HL-60/S4 treated with retinoic acid at 250 ng/mL for 4 days and 3 days (cell line): Measurements from ENCODE around the gene GPRASP3.
"Not testable (repeated sequence)": the region's sequence is repeated elsewhere in the genome, so short reads cannot be mapped to it uniquely, and the experiment has no call there.

Experiments
- in situ Hi-C: fragments of 300-500 bp; cut with MboI; formaldehyde crosslinking; loops from 2 replicates; pipeline ENCODE4 v1.7.0; 2022; ENCODE audit warnings: low sequenced_read_pairs

GPRASP3 gene

GRCh38 chrX:102720237-102721168, at the start of gene GPRASP3:
Gene GPRASP3 (plus strand): TSS chrX:102720743. CDS start chrX:102748996, 28,253 bp downstream.
- in situ Hi-C loops: no loop called here

GRCh38 chrX:102672856-102673255, 47.7 kb upstream of the GPRASP3 start:
- in situ Hi-C loops: no loop called here

- in situ Hi-C loops: not testable (repeated sequence)
Measured at GRCh38 chrX:102677479-102677878, 43.1 kb upstream of the GPRASP3 start.

GRCh38 chrX:102684772-102685520, 35.6 kb upstream of the GPRASP3 start:
- in situ Hi-C loops: no loop called here

GRCh38 chrX:102694749-102695148, 25.8 kb upstream of the GPRASP3 start:
- in situ Hi-C loops: no loop called here

GRCh38 chrX:102696306-102696705, 24.2 kb upstream of the GPRASP3 start:
- in situ Hi-C loops: no loop called here

- in situ Hi-C loops: no loop called here
Measured at GRCh38 chrX:102697494-102697893, 23.0 kb upstream of the GPRASP3 start.

GRCh38 chrX:102708900-102709299, 11.6 kb upstream of the GPRASP3 start:
- in situ Hi-C loops: no loop called here

- in situ Hi-C loops: no loop called here
Measured at GRCh38 chrX:102711872-102712215, 8.7 kb upstream of the GPRASP3 start.

GRCh38 chrX:102712216-102712966, 8.2 kb upstream of the GPRASP3 start, which contains the start of gene GPRASP2:
Gene GPRASP2 (plus strand): TSS chrX:102712448. CDS start chrX:102714870, 2,422 bp downstream.
- in situ Hi-C loops: no loop called here

- in situ Hi-C loops: no loop called here
Measured at GRCh38 chrX:102712981-102713625, 7.4 kb upstream of the GPRASP3 start.

GRCh38 chrX:102714994-102715393, 5.5 kb upstream of the GPRASP3 start:
- in situ Hi-C loops: no loop called here

GRCh38 chrX:102715967-102716366, 4.6 kb upstream of the GPRASP3 start:
- in situ Hi-C loops: no loop called here

GRCh38 chrX:102721169-102721506, 595 bp downstream of the GPRASP3 start:
- in situ Hi-C loops: not testable (repeated sequence)

GRCh38 chrX:102723456-102723855, 2.9 kb downstream of the GPRASP3 start:
- in situ Hi-C loops: no loop called here

- in situ Hi-C loops: no loop called here
Measured at GRCh38 chrX:102727761-102728160, 7.2 kb downstream of the GPRASP3 start.

- in situ Hi-C loops: no loop called here
Measured at GRCh38 chrX:102728646-102729045, 8.1 kb downstream of the GPRASP3 start.

- in situ Hi-C loops: no loop called here
Measured at GRCh38 chrX:102739657-102740056, 19.1 kb downstream of the GPRASP3 start.

- in situ Hi-C loops: no loop called here
Measured at GRCh38 chrX:102744307-102744706, 23.8 kb downstream of the GPRASP3 start.

GRCh38 chrX:102745513-102745856, 24.9 kb downstream of the GPRASP3 start:
- in situ Hi-C loops: no loop called here
